Astrocyte (in vitro differentiated cells and primary cell): ENCODE data around the gene SLC25A26. TPM values are rescaled to one million over a fixed set of nuclear protein-coding genes. Genes with fewer than 3 reads are reported as not detected.

Experiments used
- DNase-seq: peaks from one replicate; pipeline ENCODE4 v3.0.0-alpha.2; 2010; ENCODE audit warnings: low read depth
- FAIRE-seq: peaks from 2 replicates; lab custom pipeline; 2011; peaks lifted over from hg19 to GRCh38; lab: Jason Lieb, UNC
- H2AFZ ChIP-seq: 2 replicates; pipeline ENCODE4 v1.6.0; 2012; ENCODE audit warnings: low read depth, low read length, inconsistent platforms
- H3K27ac ChIP-seq: 2 replicates; pipeline ENCODE4 v1.5.1; 2011; ENCODE audit warnings: low read depth, low read length, inconsistent platforms
- H3K27me3 ChIP-seq: 2 replicates; pipeline ENCODE4 v1.6.0; 2011; ENCODE audit warnings: low read length, inconsistent platforms; ENCODE audit not compliant: insufficient read depth
- H3K36me3 ChIP-seq: 2 replicates; pipeline ENCODE4 v1.5.1; 2011; ENCODE audit warnings: low read length, inconsistent platforms; ENCODE audit not compliant: insufficient read depth
- H3K4me1 ChIP-seq: 2 replicates; pipeline ENCODE4 v1.5.1; 2011; ENCODE audit warnings: low read length, inconsistent platforms; ENCODE audit not compliant: insufficient read depth
- H3K4me2 ChIP-seq: 2 replicates; pipeline ENCODE4 v1.6.0; 2012; ENCODE audit warnings: low read length, inconsistent platforms
- H3K4me3 ChIP-seq: 2 replicates; pipeline ENCODE4 v1.5.1; 2011; ENCODE audit warnings: low read depth, mild to moderate bottlenecking, low read length, inconsistent platforms; ENCODE audit not compliant: insufficient read depth
- H3K79me2 ChIP-seq: 2 replicates; pipeline ENCODE4 v1.6.0; 2012; ENCODE audit warnings: mild to moderate bottlenecking, low read length, inconsistent platforms; ENCODE audit not compliant: insufficient read depth
- H3K9ac ChIP-seq: 2 replicates; pipeline ENCODE4 v1.6.0; 2012; ENCODE audit warnings: mild to moderate bottlenecking, low read length, inconsistent platforms
- H3K9me3 ChIP-seq: 2 replicates; pipeline ENCODE4 v1.5.1; 2012; ENCODE audit warnings: low read depth, mild to moderate bottlenecking, low read length, inconsistent platforms; ENCODE audit not compliant: insufficient read depth
- H4K20me1 ChIP-seq: 2 replicates; pipeline ENCODE4 v1.6.0; 2012; ENCODE audit warnings: low read length, inconsistent platforms; ENCODE audit not compliant: insufficient read depth
- H3K27ac Mint-ChIP-seq: one replicate; pipeline ENCODE4 v1.8.0; 2021; ENCODE audit warnings: mild to moderate bottlenecking, mixed read lengths; ENCODE audit not compliant: unreplicated experiment
- H3K27me3 Mint-ChIP-seq: one replicate; pipeline ENCODE4 v1.8.0; 2021; ENCODE audit warnings: low read depth, mixed read lengths; ENCODE audit not compliant: unreplicated experiment
- H3K36me3 Mint-ChIP-seq: one replicate; pipeline ENCODE4 v1.8.0; 2021; ENCODE audit warnings: low read depth, mixed read lengths; ENCODE audit not compliant: unreplicated experiment
- H3K4me1 Mint-ChIP-seq: one replicate; pipeline ENCODE4 v1.8.0; 2021; ENCODE audit warnings: low read depth, mixed read lengths; ENCODE audit not compliant: unreplicated experiment
- H3K4me3 Mint-ChIP-seq: one replicate; pipeline ENCODE4 v1.8.0; 2021; ENCODE audit warnings: mild to moderate bottlenecking, moderate library complexity, mixed read lengths; ENCODE audit not compliant: unreplicated experiment
- H3K9me3 Mint-ChIP-seq: one replicate; pipeline ENCODE4 v1.8.0; 2021; ENCODE audit warnings: mild to moderate bottlenecking, mixed read lengths; ENCODE audit not compliant: unreplicated experiment
- EZH2 ChIP-seq: IDR thresholded peaks from 2 replicates; pipeline ENCODE4 v1.6.1; 2012; ENCODE audit warnings: mild to moderate bottlenecking, low read length, inconsistent platforms; ENCODE audit not compliant: insufficient read depth
- total RNA-seq: library from RNA; stranded (reverse); gene quantifications from 2 replicates; pipeline ENCODE4 v1.2.1, GENCODE V29; 2021
- TF ChIP-seq, protein P1 (sequence below): IDR thresholded peaks from 2 replicates; pipeline ENCODE4 v1.5.1; 2011; ENCODE audit warnings: low read depth, mild to moderate bottlenecking, inconsistent platforms, low read length, moderate library complexity; ENCODE audit not compliant: insufficient read depth

Gene SLC25A26
- total RNA-seq, 1 donor from 2014 or later: 17.9 TPM

DNA sequence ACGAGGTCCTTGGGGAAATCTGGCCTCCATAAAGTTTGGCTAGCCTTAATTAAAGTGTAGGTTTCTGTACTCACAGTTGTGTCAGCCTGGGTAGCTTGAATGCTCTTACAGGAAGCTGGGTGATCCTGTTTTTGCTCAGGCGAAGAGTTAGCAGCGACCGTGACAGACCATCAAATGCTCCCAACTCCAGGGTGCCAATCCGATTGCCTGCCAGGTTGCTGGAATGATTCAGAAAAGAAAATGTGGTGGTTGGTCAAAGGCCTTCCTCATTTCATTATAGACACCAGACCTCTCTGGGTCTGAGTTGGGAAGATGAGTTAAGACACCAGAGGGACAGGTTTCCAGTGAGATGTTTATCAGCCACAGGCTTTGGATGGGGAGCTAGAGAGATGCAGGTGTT, 194.0 kb downstream of the SLC25A26 start:
- Histone ChIP-seq H4K20me1 (no peaks in the 10 kb centered on the region), H3K4me2 (no peak overlapping the region), H3K9ac (no peak overlapping the region), H3K27me3 (no peaks in the 10 kb centered on the region), H3K4me1 (peaks cover 45% of the 10 kb centered on the region), H3K27ac (no peak overlapping the region), H3K79me2 (peaks cover 15% of the 10 kb centered on the region), H3K4me3 (no peak overlapping the region), H3K9me3 (no peaks in the 10 kb centered on the region), H2AFZ (no peak overlapping the region), H3K36me3 (no peaks in the 10 kb centered on the region)
- no peak for FAIRE-seq
- Mint-ChIP-seq H3K36me3 (peaks cover 28% of the 10 kb centered on the region), H3K4me3 (no peak overlapping the region), H3K9me3 (no peaks in the 10 kb centered on the region), H3K4me1 (peaks cover 44% of the 10 kb centered on the region), H3K27ac (no peak overlapping the region), H3K27me3 (no peaks in the 10 kb centered on the region)
- no peak for DNase-seq
- no peak for TF ChIP-seq EZH2
- TF ChIP-seq, protein P1, sequence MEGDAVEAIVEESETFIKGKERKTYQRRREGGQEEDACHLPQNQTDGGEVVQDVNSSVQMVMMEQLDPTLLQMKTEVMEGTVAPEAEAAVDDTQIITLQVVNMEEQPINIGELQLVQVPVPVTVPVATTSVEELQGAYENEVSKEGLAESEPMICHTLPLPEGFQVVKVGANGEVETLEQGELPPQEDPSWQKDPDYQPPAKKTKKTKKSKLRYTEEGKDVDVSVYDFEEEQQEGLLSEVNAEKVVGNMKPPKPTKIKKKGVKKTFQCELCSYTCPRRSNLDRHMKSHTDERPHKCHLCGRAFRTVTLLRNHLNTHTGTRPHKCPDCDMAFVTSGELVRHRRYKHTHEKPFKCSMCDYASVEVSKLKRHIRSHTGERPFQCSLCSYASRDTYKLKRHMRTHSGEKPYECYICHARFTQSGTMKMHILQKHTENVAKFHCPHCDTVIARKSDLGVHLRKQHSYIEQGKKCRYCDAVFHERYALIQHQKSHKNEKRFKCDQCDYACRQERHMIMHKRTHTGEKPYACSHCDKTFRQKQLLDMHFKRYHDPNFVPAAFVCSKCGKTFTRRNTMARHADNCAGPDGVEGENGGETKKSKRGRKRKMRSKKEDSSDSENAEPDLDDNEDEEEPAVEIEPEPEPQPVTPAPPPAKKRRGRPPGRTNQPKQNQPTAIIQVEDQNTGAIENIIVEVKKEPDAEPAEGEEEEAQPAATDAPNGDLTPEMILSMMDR: no peak

DNA sequence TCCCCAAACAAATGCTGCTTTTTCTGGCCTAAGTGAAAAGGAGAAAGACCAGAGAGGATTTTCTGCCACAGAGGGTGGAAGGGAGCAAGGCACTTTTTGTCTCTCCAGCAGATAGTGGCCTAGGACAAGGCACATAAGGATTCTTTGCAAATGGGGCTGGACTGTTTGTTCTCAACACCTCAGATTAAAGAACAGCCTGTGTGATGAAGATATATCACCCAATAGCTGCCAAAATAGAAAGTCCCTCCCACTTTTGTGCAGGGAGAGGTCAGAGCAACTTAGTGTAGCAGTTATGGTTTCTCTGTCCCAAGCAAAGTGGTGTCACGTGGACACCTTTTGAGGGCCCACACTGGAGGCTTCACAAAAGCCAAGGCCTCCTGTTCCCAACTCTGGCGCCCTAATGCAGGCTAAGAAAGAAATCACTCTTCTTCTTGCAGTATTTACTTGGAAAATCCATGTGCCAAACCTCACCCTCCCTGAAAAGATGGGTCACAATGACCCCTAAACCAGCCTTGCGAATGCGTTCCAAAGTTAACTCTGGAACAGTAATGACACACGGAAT, 195.1 kb downstream of the SLC25A26 start:
- FAIRE-seq: no peak
- H3K9ac ChIP-seq: no peak overlapping the region
- Mint-ChIP-seq H3K4me1 (peaks cover 44% of the 10 kb centered on the region), H3K4me3 (no peak overlapping the region), H3K27me3 (no peaks in the 10 kb centered on the region), H3K27ac (no peak overlapping the region), H3K9me3 (peaks cover 6% of the 10 kb centered on the region), H3K36me3 (peaks cover 33% of the 10 kb centered on the region)
- peaks cover 45% of the 10 kb centered on the region for H3K4me1 ChIP-seq
- no peak overlapping the region for H3K27ac ChIP-seq
- H3K36me3 ChIP-seq: no peaks in the 10 kb centered on the region
- H2AFZ ChIP-seq: no peak overlapping the region
- no peak for DNase-seq
- H4K20me1 ChIP-seq: no peaks in the 10 kb centered on the region
- no peaks in the 10 kb centered on the region for H3K9me3 ChIP-seq
- H3K4me3 ChIP-seq: no peak overlapping the region
- no peak overlapping the region for H3K4me2 ChIP-seq
- TF ChIP-seq, protein P1: no peak
- TF ChIP-seq EZH2: no peak
- H3K79me2 ChIP-seq: peaks cover 23% of the 10 kb centered on the region
- H3K27me3 ChIP-seq: no peaks in the 10 kb centered on the region

DNA sequence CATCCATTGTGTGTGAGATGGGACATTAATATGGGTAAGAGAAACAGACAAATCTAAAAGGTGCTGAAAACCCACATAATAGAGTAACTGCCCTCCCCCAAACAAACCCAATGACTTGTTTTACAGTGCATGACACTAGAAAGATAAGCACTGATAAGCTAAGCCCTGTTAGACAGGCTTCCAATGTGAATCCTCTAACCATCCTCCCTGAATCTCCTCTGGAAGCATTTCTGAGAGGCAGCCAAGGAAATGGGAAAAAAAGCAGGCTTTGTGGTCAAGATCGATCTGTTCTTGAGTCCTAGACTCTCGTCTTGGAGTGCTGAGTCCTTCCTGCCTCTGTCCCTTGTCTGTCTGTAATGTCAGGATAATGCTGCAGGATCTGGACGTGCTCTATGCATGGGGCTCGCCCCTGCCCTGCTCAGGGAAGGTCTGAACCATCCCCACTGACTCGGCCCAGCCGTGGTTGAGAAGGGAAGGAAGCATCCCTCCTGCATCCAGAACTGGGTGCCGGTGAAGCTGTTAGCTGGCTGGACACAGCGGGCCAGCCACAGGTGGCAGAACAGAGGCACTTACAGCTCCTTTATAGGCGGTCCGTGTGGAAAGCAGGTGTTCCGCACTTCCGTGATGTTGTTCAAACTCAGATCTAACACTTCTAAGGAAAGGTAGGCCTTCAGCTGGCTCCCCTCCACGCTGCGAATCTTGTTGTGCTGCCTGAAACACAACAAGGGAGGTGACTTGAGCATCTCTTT, 195.9 kb downstream of the SLC25A26 start:
- no peaks in the 10 kb centered on the region for H4K20me1 ChIP-seq
- no peak for FAIRE-seq
- peak overlapping the region; percentile 1 for H3K9ac ChIP-seq
- peaks cover 45% of the 10 kb centered on the region for H3K4me1 ChIP-seq
- Mint-ChIP-seq H3K36me3 (peaks cover 29% of the 10 kb centered on the region), H3K27me3 (no peaks in the 10 kb centered on the region), H3K4me3 (peak overlapping the region; percentile 13), H3K27ac (peak overlapping the region; percentile 63), H3K9me3 (peaks cover 9% of the 10 kb centered on the region), H3K4me1 (peaks cover 39% of the 10 kb centered on the region)
- TF ChIP-seq, protein P1: no peak
- no peak for TF ChIP-seq EZH2
- H3K27ac ChIP-seq: no peak overlapping the region
- peaks cover 23% of the 10 kb centered on the region for H3K79me2 ChIP-seq
- peaks cover 4% of the 10 kb centered on the region for H3K9me3 ChIP-seq
- no peak overlapping the region for H3K4me2 ChIP-seq
- peak; percentile 74 for DNase-seq
- H3K4me3 ChIP-seq: no peak overlapping the region
- H3K36me3 ChIP-seq: no peaks in the 10 kb centered on the region
- no peaks in the 10 kb centered on the region for H3K27me3 ChIP-seq
- H2AFZ ChIP-seq: no peak overlapping the region
